NCI-H1694 treated with DMSO at 0.1 percent for 48 hours (cell line): ENCODE results near the gene KIR3DL3.
"Not testable (repeated sequence)": the region's sequence is repeated elsewhere in the genome, so short reads cannot be mapped to it uniquely, and the experiment has no call there.

ENCODE experiments used
- DNase-seq: peaks from one replicate; lab custom pipeline; 2025; lab: John Stamatoyannopoulos, UW

KIR3DL3 gene

DNA sequence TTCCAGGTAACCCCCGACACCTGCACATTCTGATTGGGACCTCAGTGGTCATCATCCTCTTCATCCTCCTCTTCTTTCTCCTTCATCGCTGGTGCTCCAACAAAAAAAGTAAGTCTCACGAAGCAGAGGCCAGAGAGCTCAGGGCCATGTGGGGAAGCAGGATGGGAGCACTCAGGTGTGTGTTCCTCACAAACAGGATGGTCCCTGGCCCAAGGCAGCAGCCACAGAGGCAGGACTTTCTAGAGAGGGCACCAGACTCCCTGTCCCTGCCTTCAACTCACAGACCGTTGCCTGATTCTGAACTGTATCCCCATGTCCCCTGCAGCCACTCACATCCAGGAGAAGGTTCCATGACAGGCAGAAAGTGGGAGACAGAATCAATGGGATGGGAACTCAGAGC lies 58.7 kb downstream of the KIR3DL3 start:
- DNase-seq = not testable (repeated sequence)
